HG03196 (cell line): Measurements from ENCODE around the gene DUSP2.
A peak's percentile ranks its signal among the peaks of the same experiment; 100 is the strongest.
"Not testable (repeated sequence)": the region's sequence is repeated elsewhere in the genome, so short reads cannot be mapped to it uniquely, and the experiment has no call there.

Experiments used
- ATAC-seq: cut with Tn5 transposase; IDR thresholded peaks from one replicate; pipeline ENCODE4 v1.9.1; 2021; ENCODE audit not compliant: unreplicated experiment

Gene DUSP2

GRCh38 chr2:96148410-96149217 lies 3.4 kb upstream of the DUSP2 start:
- peak; percentile 32 for ATAC-seq

DNA sequence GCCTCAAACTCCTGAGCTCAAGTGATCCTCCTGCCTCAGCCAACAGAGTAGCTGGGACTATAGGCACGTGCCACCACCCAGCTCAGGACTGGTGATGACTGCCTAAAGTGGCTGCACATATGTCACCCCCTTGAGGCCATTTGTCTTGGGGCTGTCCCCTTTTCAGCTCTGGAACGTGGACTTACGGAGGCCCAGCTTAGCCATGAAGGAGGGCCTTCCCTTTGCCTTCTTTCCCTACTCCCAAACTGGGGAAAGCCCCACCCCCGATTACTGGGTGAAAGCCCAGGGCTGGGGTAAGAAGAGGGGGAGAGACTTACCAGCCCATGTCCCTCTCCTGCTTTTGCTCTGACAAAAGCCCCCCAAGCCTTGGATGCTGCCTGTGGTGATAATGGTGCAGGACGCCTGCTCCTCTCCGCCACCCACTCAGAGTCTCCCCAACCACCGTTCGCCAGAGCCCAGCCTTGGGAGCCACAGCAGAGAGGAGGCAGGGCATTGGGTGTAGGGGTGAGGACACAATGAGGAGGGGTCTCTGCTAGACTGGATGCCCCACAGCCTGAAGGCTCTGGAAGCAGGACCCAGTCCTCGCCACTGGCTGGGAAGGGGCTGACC lies 2.5 kb upstream of the DUSP2 start:
- ATAC-seq, result no peak

DNA sequence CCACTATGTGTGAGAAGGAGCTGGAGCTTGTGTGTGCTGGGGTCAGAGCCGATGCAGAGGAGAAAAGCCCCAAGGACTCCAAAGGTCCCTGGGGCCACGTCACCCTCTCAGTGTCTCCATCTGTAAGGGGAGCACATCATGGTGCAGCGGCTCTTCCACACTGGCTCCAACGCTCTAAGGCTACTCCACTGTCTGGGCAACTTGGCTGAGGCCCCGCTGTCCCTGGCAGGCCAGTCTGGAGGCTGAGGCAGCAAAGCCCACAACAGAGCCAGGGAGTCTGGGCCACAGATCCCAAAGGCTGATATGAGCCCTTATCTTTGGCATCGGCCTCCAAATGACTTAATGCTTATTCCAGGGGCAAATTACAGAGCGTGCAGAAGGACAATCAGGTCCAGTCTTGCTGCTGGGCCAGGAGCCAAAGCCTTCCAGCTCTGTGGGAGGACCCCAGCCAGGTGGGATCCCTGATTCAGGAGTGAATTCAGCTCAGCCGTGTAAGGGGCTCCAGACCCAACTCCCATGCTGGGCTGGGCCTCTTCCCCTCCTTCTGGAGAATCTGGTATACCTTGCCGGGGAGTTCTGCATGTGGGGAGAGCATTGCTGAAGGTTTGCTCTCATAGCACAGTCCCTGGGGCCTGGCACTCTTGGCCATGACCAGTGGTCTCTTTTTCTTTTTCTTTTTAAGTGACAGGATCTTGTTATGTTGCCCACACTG lies 1.8 kb upstream of the DUSP2 start:
- peak; percentile 2 for ATAC-seq

GRCh38 chr2:96146153-96146880 lies 1.1 kb upstream of the DUSP2 start:
- ATAC-seq, result peak; percentile 25

DNA sequence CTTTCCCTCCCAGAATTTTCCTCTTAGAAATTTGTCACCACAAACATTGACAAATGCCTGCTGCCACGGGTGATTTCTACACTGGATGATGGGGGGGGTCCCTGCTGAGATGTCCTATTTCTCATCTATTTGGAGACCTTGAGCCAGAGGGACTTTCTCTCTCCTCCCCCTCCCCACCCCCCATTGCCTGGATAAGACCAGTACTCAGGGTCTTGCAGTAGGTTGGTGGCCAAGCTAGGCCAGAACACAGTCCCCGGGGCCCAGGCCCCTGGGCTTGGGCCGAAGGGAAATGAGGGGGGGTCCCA lies 560 bp upstream of the DUSP2 start:
- no peak for ATAC-seq

GRCh38 chr2:96144481-96145035 lies 682 bp downstream of the DUSP2 start:
- no peak for ATAC-seq

DNA sequence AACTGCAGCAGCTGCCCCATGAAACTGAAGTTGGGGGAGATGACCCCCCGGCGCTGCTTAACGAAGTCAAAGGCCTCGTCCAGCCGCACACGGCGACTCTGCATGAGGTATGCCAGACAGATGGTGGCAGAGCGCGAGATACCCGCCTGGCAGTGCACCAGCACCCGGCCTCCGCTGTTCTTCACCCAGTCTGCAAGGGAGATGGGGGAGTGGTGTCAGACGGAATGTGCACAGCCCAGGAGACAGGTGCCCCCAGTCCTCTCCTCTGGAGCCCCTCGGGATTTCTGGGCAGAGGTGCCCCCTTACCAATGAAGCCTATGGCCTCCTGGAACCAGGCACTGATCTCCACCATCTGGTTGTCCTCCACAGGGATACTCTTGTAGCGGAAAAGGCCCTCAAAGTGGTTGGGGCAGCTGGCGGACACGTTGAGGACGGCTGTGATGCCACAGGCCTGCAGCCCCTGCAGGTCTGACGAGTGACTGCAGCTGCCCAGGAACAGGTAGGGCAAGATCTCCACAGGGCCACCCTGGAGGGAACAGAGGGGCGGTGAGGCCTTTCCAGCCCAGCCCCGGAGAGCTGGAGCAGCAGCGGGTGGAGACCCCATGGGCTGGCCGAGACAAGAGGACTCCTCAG lies 1.3 kb downstream of the DUSP2 start:
- no peak for ATAC-seq

DNA sequence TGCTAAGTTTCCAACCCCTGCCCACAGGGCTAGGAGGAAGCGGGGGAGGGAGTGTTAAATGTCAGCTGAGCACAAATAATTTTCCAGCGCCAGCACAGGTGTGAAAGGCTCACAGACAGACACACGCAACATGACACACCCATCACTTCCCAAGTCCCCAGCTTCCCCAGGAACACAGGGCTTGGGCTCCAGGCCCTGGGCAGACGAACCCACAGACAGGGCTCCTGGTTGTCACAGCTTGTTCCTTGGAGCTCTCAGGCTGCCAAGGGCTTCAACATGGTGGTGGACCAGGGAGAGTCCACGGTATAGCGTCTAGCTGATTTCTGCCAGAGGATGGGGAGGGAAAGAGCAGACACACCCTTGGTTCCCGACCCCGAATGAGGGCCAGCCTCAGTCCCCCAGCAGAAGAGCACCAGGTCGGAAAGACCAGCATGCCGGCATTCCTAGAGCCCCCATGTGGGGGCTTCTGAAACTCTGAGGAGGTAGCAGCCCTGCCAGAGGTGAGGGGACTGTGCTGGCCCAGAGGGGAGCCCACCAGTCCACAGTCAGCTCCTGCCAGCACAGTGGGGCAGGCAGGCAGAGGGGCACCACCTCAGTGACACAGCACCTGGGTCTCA lies 1.9 kb downstream of the DUSP2 start:
- no peak for ATAC-seq

DNA sequence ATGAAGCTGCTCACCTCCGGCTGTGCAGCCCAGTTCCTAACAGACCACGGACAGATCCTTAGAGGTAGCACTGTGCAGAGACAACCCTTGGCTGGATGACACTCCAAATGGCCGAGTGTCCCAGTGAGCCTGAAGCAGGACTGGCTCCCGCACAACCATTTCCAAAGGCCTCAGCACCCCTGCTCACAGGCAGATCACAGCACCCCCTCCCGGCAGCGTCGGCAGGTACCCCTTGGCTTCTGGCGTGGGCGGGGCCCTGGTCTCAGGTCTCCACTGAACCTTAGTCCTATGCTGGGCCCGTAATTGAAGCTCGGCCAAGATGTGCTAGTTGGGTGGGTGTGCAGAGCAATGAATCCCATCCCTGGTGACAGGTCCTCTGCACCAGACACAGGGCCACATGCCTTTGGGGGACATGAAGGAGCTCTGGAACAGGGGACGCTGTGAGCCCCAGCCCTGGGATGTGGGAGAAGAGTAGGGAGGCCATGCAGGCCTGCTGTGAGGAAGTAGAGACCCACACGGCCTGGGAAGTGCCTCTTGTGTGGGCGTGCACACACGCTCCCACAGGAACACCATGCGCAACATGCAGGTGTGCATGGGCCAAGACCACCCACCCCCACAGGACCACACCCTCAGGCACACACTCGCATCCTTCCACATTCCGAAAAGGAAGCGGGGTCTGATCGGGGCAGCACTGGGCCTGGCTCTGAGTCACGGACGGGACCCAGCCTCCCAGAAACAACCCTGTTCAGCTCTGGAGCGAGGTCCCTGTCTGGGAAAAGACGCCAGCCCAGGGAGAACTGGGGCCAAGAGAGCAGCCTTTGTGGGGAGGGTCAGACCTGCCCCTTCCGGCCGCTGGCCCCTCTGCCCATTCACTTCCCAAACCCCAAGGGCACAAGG lies 2.8 kb downstream of the DUSP2 start:
- ATAC-seq, result no peak

DNA sequence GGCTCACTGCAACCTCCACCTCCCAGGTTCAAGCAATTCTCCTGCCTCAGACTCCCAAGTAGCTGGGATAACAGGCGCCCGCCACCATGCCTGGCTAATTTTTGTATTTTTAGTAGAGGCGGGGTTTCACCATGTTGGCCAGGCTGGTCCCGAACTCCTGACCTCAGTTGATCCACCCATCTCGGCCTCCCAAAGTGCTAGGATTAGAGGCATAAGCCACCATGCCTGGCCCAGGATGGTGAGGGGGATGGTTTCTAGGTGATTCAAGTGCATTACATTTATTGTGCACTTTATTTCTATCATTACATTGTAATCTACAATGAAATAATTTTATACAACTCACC lies 3.6 kb downstream of the DUSP2 start:
- not testable (repeated sequence) for ATAC-seq

- ATAC-seq, result no peak
Measured at GRCh38 chr2:96140941-96141623, 4.2 kb downstream of the DUSP2 start.

GRCh38 chr2:96139181-96139758 lies 6.0 kb downstream of the DUSP2 start:
- no peak for ATAC-seq

- ATAC-seq, result no peak
Measured at GRCh38 chr2:96138179-96139145, 6.8 kb downstream of the DUSP2 start, which contains the start of gene ASTL. ASTL (minus strand) TSS chr2:96138502; CDS start chr2:96138436, 66 bp downstream.

DNA sequence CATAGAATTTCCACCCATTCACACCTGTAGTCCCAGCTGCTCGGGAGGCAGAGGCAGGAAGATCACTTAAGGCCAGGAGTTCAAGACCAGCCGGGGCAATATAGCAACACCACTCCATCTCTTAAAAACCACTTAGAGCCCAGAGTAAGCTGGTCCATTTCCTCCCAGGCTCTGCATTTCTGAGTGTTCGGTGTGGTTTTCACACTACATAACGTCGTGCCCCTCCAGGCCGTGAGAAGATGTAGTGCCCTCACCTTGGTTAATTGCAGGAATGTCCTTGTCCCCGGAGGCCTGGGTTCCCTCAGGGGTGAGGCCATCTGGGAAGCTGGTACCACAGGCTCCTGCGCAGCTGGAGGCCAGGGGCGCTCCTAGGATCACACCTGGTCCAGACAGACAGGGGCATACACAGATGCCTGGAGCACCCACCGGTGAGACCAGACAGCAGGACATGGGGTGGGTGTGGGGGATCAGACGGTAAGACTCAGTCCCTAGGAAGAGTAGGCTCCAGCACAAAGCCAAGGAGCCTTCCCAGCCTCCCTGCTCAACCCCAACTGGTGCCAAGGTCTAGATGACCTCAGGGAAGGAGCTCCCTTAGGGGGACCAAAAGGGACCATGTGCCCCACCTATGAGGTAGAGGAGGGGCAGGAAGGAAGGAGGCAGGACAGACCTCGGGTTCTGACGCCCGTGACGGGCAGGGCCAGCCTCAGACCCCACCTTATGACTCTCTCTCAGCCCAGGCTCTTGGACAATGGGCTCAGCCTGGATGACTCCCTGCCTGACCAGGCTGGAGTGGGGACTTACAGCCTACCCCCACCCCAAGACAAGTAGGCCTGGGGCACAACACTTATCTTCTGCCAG lies 7.7 kb downstream of the DUSP2 start:
- ATAC-seq, result no peak

DNA sequence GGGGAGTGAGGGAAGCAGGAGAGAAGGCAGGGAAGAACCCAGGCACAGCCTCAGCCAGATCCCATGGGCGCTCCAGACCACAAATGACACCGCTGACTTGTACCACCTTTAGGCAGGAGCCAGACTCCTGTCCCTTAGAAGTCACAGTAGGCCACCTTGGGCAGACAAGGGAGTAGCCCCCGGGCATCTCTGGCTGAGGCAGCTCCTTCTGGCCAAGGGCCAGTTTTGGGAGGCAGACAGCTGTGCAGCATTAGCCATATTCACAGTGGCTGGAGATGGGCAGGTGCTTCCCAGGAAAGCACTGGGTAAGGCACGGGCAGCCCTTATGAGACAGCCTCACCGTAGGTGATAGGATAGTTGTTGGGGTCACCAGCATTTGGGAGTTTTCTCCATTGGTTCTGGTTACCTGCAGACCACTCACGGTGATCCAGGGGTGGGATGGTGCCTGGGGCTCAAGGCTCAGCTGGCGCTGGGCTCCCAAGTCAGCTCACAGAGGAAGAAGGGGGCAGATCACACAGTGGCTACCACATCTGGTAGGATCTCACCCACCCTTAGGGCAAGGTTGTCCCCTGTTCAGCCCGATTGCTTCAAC lies 9.0 kb downstream of the DUSP2 start:
- ATAC-seq, result no peak

- no peak for ATAC-seq
Measured at GRCh38 chr2:96135621-96136020, 9.6 kb downstream of the DUSP2 start.
